GM23338 (cell line): ENCODE results near the gene PDE2A. TPM values are rescaled to one million over a fixed set of nuclear protein-coding genes. Genes with fewer than 3 reads are reported as not detected.

Source experiments
- ATAC-seq: fragments of 200-7000 bp; cut with Tn5 transposase; 3 replicates; pipeline ENCODE4 v1.9.1; 2020
- DNase-seq: peaks from one replicate; pipeline ENCODE4 v3.0.0-alpha.2; 2015; ENCODE audit warnings: low spot score
- H2AFZ ChIP-seq: fragments of 200-600 bp; sonication (generic); 2 replicates; pipeline ENCODE4 v1.8.0; 2016; ENCODE audit warnings: antibody characterized with exemption, mild to moderate bottlenecking, moderate library complexity
- H3F3A ChIP-seq: fragments of 200-600 bp; sonication (generic); replicated peaks from 2 replicates; pipeline ENCODE4 v1.8.0; 2017; ENCODE audit warnings: antibody characterized with exemption, mixed run types, low read depth
- H3K27ac ChIP-seq: fragments of 200-600 bp; sonication (generic); 2 replicates; pipeline ENCODE4 v1.6.1; 2016; ENCODE audit warnings: low read depth
- H3K27me3 ChIP-seq: fragments of 200-600 bp; sonication (generic); 2 replicates; pipeline ENCODE4 v1.8.0; 2016; ENCODE audit warnings: mild to moderate bottlenecking, mixed run types, moderate library complexity; ENCODE audit not compliant: insufficient read depth
- H3K36me3 ChIP-seq: fragments of 200-600 bp; sonication (generic); 2 replicates; pipeline ENCODE4 v1.8.0; 2016; ENCODE audit warnings: mild to moderate bottlenecking; ENCODE audit not compliant: insufficient read depth
- H3K4me1 ChIP-seq: fragments of 200-600 bp; sonication (generic); 2 replicates; pipeline ENCODE4 v1.8.0; 2016; ENCODE audit warnings: mild to moderate bottlenecking, moderate library complexity; ENCODE audit not compliant: insufficient read depth
- H3K4me2 ChIP-seq: fragments of 200-600 bp; sonication (generic); 2 replicates; pipeline ENCODE4 v1.7.1; 2017; ENCODE audit warnings: mixed run types
- H3K4me3 ChIP-seq: fragments of 200-600 bp; sonication (generic); 2 replicates; pipeline ENCODE4 v1.6.1; 2016; ENCODE audit warnings: mixed run types
- H3K79me2 ChIP-seq: fragments of 200-600 bp; sonication (generic); replicated peaks from 2 replicates; pipeline ENCODE4 v1.8.0; 2017; ENCODE audit warnings: mild to moderate bottlenecking; ENCODE audit not compliant: insufficient read depth
- H3K9me2 ChIP-seq: fragments of 200-600 bp; sonication (generic); 2 replicates; pipeline ENCODE4 v1.8.0; 2017; ENCODE audit not compliant: insufficient read depth
- H4K20me1 ChIP-seq: fragments of 200-600 bp; sonication (generic); replicated peaks from 2 replicates; pipeline ENCODE4 v1.8.0; 2017; ENCODE audit warnings: mild to moderate bottlenecking; ENCODE audit not compliant: insufficient read depth
- H3K27ac Mint-ChIP-seq: 2 replicates; pipeline ENCODE4 v1.8.0; 2020; ENCODE audit warnings: inconsistent platforms, mild to moderate bottlenecking, moderate library complexity, mixed read lengths
- H3K27me3 Mint-ChIP-seq: 3 replicates; pipeline ENCODE4 v1.8.0; 2022; ENCODE audit warnings: low read depth, mild to moderate bottlenecking, moderate library complexity, mixed read lengths, inconsistent platforms; ENCODE audit not compliant: insufficient read depth, poor library complexity
- H3K36me3 Mint-ChIP-seq: 3 replicates; pipeline ENCODE4 v1.8.0; 2021; ENCODE audit warnings: low read depth, mild to moderate bottlenecking, inconsistent platforms, moderate library complexity, mixed read lengths
- H3K4me1 Mint-ChIP-seq: 3 replicates; pipeline ENCODE4 v1.8.0; 2020; ENCODE audit warnings: mild to moderate bottlenecking, inconsistent platforms, mixed read lengths
- H3K4me3 Mint-ChIP-seq: 3 replicates; pipeline ENCODE4 v1.8.0; 2021; ENCODE audit warnings: moderate library complexity, mild to moderate bottlenecking, inconsistent platforms, mixed read lengths
- H3K9me3 Mint-ChIP-seq: 3 replicates; pipeline ENCODE4 v1.8.0; 2020; ENCODE audit warnings: moderate library complexity, mild to moderate bottlenecking, inconsistent platforms, mixed read lengths
- CREB1 ChIP-seq: fragments of 250-450 bp; sonication (Bioruptor Pico); IDR thresholded peaks from 2 replicates; pipeline ENCODE4 v1.5.0; 2020; ENCODE audit warnings: low read depth, mild to moderate bottlenecking, moderate library complexity
- EZH2 ChIP-seq: fragments of 200-600 bp; sonication (generic); IDR thresholded peaks from one replicate; pipeline ENCODE4 v1.8.0; 2017; ENCODE audit warnings: antibody characterized with exemption, mild to moderate bottlenecking, low read depth; ENCODE audit not compliant: unreplicated experiment
- EZH2phosphoT487 ChIP-seq: fragments of 200-600 bp; sonication (generic); IDR thresholded peaks from one replicate; pipeline ENCODE4 v1.8.1; 2018; ENCODE audit warnings: antibody characterized with exemption; ENCODE audit not compliant: unreplicated experiment
- JUNB ChIP-seq: IDR thresholded peaks from one replicate; pipeline ENCODE4 v1.6.1; 2016; ENCODE audit warnings: antibody characterized with exemption; ENCODE audit not compliant: unreplicated experiment
- NANOG ChIP-seq: IDR thresholded peaks from 2 replicates; pipeline ENCODE4 v1.6.1; 2016; ENCODE audit warnings: antibody characterized with exemption, borderline replicate concordance
- POLR2AphosphoS5 ChIP-seq: IDR thresholded peaks from 2 replicates; pipeline ENCODE4 v1.6.1; 2016; ENCODE audit warnings: antibody characterized with exemption, low read depth
- STAT1 ChIP-seq: IDR thresholded peaks from one replicate; pipeline ENCODE4 v1.6.1; 2016; ENCODE audit warnings: antibody characterized with exemption; ENCODE audit not compliant: unreplicated experiment
- ZNF114 ChIP-seq: fragments of 250-450 bp; sonication (Bioruptor Pico); IDR thresholded peaks from 2 replicates; pipeline ENCODE4 v1.5.0; 2020; ENCODE audit warnings: mild to moderate bottlenecking, moderate library complexity
- ZNF331 ChIP-seq: fragments of 250-450 bp; sonication (Bioruptor Pico); IDR thresholded peaks from 2 replicates; pipeline ENCODE4 v1.5.0; 2020; ENCODE audit warnings: low read depth, mild to moderate bottlenecking, moderate library complexity
- polyA plus RNA-seq: library from polyadenylated mRNA; unstranded; fragments of >200 nt; fragmentation: Nextera tagmentation; extraction: Ambion mirVana; gene quantifications from 2 replicates; pipeline ENCODE4 v1.2.1, GENCODE V29; 2016
- total RNA-seq: library from RNA; depleted of rRNA; stranded (reverse); fragments of >200 nt; shearing (Covaris generic); gene quantifications from 2 replicates; pipeline ENCODE4 v1.2.3, GENCODE V29; 2014
- TF ChIP-seq, protein P1 (sequence below), 2 experiments: fragments of 200-600 bp in 1 of 2; sonication (generic) in 1 of 2; conservative IDR thresholded peaks; 2 replicates each; pipeline versions ENCODE4 v1.5.1 to v1.6.1; 2016 to 2017; ENCODE audit warnings: antibody characterized with exemption in 2 of 2, low read depth in 2 of 2, mild to moderate bottlenecking in 2 of 2, moderate library complexity in 1 of 2
- TF ChIP-seq, protein P2 (sequence below): IDR thresholded peaks from one replicate; pipeline ENCODE4 v1.6.1; 2018; ENCODE audit warnings: antibody characterized with exemption; ENCODE audit not compliant: unreplicated experiment
- TF ChIP-seq, protein P3 (sequence below): fragments of 250-450 bp; sonication (Bioruptor Pico); IDR thresholded peaks from 2 replicates; pipeline ENCODE4 v1.5.0; 2020; ENCODE audit warnings: mild to moderate bottlenecking, moderate library complexity
- TF ChIP-seq, protein P4 (sequence below): IDR thresholded peaks from 2 replicates; pipeline ENCODE4 v1.6.1; 2016; ENCODE audit warnings: antibody characterized with exemption

Gene PDE2A
- total and polyA plus RNA-seq, 2 experiments from 2014 or later: 4.3 to 16.2 TPM

DNA sequence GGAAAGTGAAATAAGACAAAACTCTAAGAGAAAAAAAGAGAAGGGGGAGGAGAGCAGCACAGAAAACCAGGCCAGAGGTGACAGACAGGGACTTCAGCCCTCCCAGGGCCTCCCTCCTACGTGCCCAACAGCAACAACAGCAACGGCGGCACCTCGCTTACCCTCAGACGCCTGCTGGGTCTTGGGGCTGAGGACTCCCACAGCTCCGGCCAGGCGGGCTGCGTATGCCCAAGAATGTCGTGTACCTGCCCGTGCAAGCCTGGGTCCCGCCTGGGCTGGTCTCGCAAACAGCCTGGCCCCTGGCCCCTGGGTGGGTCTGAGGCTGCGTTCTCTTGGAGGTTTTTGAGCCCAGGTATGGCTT, 47.4 kb upstream of the PDE2A start:
- Histone ChIP-seq H3K4me2 (no peak overlapping the region), H3K27me3 (no peaks in the 10 kb centered on the region), H2AFZ (no peak overlapping the region), H4K20me1 (peaks cover 12% of the 10 kb centered on the region), H3K36me3 (no peaks in the 10 kb centered on the region), H3K79me2 (peaks cover 51% of the 10 kb centered on the region), H3K4me1 (no peaks in the 10 kb centered on the region; the same call in 1 of the 2 replicates), H3F3A (no peaks in the 10 kb centered on the region), H3K27ac (peak overlapping the region; percentile 50; the same call in 1 of the 2 replicates), H3K9me2 (no peaks in the 10 kb centered on the region), H3K4me3 (no peak overlapping the region)
- no peak overlapping the region; the same call in 2 of the 3 replicates for H3K4me3 Mint-ChIP-seq
- H3K36me3 Mint-ChIP-seq: peaks cover 8% of the 10 kb centered on the region; the same call in 2 of the 3 replicates
- TF ChIP-seq EZH2 (no peak), CREB1 (CRISPR knock-in tag) (no peak), ZNF114 (CRISPR knock-in tag) (no peak), JUNB (no peak), POLR2AphosphoS5 (no peak), ZNF331 (CRISPR knock-in tag) (no peak), NANOG (no peak), EZH2phosphoT487 (no peak), STAT1 (no peak)
- TF ChIP-seq, protein P1, sequence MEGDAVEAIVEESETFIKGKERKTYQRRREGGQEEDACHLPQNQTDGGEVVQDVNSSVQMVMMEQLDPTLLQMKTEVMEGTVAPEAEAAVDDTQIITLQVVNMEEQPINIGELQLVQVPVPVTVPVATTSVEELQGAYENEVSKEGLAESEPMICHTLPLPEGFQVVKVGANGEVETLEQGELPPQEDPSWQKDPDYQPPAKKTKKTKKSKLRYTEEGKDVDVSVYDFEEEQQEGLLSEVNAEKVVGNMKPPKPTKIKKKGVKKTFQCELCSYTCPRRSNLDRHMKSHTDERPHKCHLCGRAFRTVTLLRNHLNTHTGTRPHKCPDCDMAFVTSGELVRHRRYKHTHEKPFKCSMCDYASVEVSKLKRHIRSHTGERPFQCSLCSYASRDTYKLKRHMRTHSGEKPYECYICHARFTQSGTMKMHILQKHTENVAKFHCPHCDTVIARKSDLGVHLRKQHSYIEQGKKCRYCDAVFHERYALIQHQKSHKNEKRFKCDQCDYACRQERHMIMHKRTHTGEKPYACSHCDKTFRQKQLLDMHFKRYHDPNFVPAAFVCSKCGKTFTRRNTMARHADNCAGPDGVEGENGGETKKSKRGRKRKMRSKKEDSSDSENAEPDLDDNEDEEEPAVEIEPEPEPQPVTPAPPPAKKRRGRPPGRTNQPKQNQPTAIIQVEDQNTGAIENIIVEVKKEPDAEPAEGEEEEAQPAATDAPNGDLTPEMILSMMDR (conservative IDR thresholded peaks at IDR 0.05; ENCODE audit: low read depth in 2 of 2): no peak
- TF ChIP-seq, protein P2, sequence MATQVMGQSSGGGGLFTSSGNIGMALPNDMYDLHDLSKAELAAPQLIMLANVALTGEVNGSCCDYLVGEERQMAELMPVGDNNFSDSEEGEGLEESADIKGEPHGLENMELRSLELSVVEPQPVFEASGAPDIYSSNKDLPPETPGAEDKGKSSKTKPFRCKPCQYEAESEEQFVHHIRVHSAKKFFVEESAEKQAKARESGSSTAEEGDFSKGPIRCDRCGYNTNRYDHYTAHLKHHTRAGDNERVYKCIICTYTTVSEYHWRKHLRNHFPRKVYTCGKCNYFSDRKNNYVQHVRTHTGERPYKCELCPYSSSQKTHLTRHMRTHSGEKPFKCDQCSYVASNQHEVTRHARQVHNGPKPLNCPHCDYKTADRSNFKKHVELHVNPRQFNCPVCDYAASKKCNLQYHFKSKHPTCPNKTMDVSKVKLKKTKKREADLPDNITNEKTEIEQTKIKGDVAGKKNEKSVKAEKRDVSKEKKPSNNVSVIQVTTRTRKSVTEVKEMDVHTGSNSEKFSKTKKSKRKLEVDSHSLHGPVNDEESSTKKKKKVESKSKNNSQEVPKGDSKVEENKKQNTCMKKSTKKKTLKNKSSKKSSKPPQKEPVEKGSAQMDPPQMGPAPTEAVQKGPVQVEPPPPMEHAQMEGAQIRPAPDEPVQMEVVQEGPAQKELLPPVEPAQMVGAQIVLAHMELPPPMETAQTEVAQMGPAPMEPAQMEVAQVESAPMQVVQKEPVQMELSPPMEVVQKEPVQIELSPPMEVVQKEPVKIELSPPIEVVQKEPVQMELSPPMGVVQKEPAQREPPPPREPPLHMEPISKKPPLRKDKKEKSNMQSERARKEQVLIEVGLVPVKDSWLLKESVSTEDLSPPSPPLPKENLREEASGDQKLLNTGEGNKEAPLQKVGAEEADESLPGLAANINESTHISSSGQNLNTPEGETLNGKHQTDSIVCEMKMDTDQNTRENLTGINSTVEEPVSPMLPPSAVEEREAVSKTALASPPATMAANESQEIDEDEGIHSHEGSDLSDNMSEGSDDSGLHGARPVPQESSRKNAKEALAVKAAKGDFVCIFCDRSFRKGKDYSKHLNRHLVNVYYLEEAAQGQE: no peak
- TF ChIP-seq, protein P3, sequence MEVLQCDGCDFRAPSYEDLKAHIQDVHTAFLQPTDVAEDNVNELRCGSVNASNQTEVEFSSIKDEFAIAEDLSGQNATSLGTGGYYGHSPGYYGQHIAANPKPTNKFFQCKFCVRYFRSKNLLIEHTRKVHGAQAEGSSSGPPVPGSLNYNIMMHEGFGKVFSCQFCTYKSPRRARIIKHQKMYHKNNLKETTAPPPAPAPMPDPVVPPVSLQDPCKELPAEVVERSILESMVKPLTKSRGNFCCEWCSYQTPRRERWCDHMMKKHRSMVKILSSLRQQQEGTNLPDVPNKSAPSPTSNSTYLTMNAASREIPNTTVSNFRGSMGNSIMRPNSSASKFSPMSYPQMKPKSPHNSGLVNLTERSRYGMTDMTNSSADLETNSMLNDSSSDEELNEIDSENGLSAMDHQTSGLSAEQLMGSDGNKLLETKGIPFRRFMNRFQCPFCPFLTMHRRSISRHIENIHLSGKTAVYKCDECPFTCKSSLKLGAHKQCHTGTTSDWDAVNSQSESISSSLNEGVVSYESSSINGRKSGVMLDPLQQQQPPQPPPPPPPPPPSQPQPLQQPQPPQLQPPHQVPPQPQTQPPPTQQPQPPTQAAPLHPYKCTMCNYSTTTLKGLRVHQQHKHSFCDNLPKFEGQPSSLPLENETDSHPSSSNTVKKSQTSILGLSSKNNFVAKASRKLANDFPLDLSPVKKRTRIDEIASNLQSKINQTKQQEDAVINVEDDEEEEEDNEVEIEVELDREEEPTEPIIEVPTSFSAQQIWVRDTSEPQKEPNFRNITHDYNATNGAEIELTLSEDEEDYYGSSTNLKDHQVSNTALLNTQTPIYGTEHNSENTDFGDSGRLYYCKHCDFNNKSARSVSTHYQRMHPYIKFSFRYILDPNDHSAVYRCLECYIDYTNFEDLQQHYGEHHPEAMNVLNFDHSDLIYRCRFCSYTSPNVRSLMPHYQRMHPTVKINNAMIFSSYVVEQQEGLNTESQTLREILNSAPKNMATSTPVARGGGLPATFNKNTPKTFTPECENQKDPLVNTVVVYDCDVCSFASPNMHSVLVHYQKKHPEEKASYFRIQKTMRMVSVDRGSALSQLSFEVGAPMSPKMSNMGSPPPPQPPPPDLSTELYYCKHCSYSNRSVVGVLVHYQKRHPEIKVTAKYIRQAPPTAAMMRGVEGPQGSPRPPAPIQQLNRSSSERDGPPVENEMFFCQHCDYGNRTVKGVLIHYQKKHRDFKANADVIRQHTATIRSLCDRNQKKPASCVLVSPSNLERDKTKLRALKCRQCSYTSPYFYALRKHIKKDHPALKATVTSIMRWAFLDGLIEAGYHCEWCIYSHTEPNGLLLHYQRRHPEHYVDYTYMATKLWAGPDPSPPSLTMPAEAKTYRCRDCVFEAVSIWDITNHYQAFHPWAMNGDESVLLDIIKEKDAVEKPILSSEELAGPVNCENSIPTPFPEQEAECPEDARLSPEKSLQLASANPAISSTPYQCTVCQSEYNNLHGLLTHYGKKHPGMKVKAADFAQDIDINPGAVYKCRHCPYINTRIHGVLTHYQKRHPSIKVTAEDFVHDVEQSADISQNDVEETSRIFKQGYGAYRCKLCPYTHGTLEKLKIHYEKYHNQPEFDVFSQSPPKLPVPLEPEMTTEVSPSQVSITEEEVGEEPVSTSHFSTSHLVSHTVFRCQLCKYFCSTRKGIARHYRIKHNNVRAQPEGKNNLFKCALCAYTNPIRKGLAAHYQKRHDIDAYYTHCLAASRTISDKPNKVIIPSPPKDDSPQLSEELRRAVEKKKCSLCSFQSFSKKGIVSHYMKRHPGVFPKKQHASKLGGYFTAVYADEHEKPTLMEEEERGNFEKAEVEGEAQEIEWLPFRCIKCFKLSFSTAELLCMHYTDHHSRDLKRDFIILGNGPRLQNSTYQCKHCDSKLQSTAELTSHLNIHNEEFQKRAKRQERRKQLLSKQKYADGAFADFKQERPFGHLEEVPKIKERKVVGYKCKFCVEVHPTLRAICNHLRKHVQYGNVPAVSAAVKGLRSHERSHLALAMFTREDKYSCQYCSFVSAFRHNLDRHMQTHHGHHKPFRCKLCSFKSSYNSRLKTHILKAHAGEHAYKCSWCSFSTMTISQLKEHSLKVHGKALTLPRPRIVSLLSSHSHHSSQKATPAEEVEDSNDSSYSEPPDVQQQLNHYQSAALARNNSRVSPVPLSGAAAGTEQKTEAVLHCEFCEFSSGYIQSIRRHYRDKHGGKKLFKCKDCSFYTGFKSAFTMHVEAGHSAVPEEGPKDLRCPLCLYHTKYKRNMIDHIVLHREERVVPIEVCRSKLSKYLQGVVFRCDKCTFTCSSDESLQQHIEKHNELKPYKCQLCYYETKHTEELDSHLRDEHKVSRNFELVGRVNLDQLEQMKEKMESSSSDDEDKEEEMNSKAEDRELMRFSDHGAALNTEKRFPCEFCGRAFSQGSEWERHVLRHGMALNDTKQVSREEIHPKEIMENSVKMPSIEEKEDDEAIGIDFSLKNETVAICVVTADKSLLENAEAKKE (CRISPR knock-in tag): no peak
- TF ChIP-seq, protein P4, sequence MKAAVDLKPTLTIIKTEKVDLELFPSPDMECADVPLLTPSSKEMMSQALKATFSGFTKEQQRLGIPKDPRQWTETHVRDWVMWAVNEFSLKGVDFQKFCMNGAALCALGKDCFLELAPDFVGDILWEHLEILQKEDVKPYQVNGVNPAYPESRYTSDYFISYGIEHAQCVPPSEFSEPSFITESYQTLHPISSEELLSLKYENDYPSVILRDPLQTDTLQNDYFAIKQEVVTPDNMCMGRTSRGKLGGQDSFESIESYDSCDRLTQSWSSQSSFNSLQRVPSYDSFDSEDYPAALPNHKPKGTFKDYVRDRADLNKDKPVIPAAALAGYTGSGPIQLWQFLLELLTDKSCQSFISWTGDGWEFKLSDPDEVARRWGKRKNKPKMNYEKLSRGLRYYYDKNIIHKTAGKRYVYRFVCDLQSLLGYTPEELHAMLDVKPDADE: no peak
- peak; percentile 13 for ATAC-seq
- H3K27me3 Mint-ChIP-seq: peaks cover 9% of the 10 kb centered on the region
- H3K9me3 Mint-ChIP-seq: no peaks in the 10 kb centered on the region; the same call in 2 of the 3 replicates
- H3K4me1 Mint-ChIP-seq: peaks cover 22% of the 10 kb centered on the region
- DNase-seq: no peak
- H3K27ac Mint-ChIP-seq: peak overlapping the region; percentile 82
